Nephron progenitor cell (in vitro differentiated cells): ENCODE data around the gene NBPF14.
"Not testable (repeated sequence)": the region's sequence is repeated elsewhere in the genome, so short reads cannot be mapped to it uniquely, and the experiment has no call there.

Experiments
- DNase-seq: peaks from one replicate; pipeline ENCODE4 v3.0.0; 2021
- H3K27ac Mint-ChIP-seq: 2 replicates; pipeline ENCODE4 v1.8.0; 2021; ENCODE audit warnings: mild to moderate bottlenecking, moderate library complexity, mixed read lengths
- H3K27me3 Mint-ChIP-seq: 2 replicates; pipeline ENCODE4 v1.8.0; 2021; ENCODE audit warnings: mild to moderate bottlenecking, low read depth, mixed read lengths; ENCODE audit not compliant: poor library complexity
- H3K36me3 Mint-ChIP-seq: 2 replicates; pipeline ENCODE4 v1.8.0; 2021; ENCODE audit warnings: low read depth, mixed read lengths
- H3K4me1 Mint-ChIP-seq: 2 replicates; pipeline ENCODE4 v1.8.0; 2021; ENCODE audit warnings: mixed read lengths
- H3K4me3 Mint-ChIP-seq: 2 replicates; pipeline ENCODE4 v1.8.0; 2021; ENCODE audit warnings: mild to moderate bottlenecking, moderate library complexity, mixed read lengths
- H3K9me3 Mint-ChIP-seq: 2 replicates; pipeline ENCODE4 v1.8.0; 2021; ENCODE audit warnings: mild to moderate bottlenecking, moderate library complexity, mixed read lengths

NBPF14 gene

GRCh38 chr1:148595911-148596310 lies at the start of gene NBPF14:
TSS of gene NBPF14 (minus strand) at chr1:148596011. CDS start at chr1:148595717, 294 bp downstream.
- H3K36me3 Mint-ChIP-seq, H3K9me3 Mint-ChIP-seq, H3K27me3 Mint-ChIP-seq, H3K4me1 Mint-ChIP-seq, H3K27ac Mint-ChIP-seq, DNase-seq, H3K4me3 Mint-ChIP-seq: not testable (repeated sequence)

GRCh38 chr1:148625451-148625850 lies 29.6 kb upstream of the NBPF14 start:
- H3K4me1 Mint-ChIP-seq, H3K36me3 Mint-ChIP-seq: not testable (repeated sequence)

GRCh38 chr1:148618216-148618615 lies 22.4 kb upstream of the NBPF14 start:
- not testable (repeated sequence) for H3K9me3 Mint-ChIP-seq, H3K4me1 Mint-ChIP-seq, H3K27ac Mint-ChIP-seq, DNase-seq, H3K4me3 Mint-ChIP-seq, H3K27me3 Mint-ChIP-seq, H3K36me3 Mint-ChIP-seq

More at GRCh38 chr1:148625451-148625850, 29.6 kb upstream of the NBPF14 start:
- DNase-seq, H3K4me3 Mint-ChIP-seq, H3K27ac Mint-ChIP-seq, H3K27me3 Mint-ChIP-seq, H3K9me3 Mint-ChIP-seq: not testable (repeated sequence)

GRCh38 chr1:148605266-148605665 lies 9.5 kb upstream of the NBPF14 start:
- not testable (repeated sequence) for H3K27ac Mint-ChIP-seq, H3K27me3 Mint-ChIP-seq, H3K36me3 Mint-ChIP-seq, H3K9me3 Mint-ChIP-seq, H3K4me1 Mint-ChIP-seq, H3K4me3 Mint-ChIP-seq, DNase-seq

- DNase-seq, H3K4me3 Mint-ChIP-seq, H3K4me1 Mint-ChIP-seq, H3K9me3 Mint-ChIP-seq, H3K27ac Mint-ChIP-seq, H3K36me3 Mint-ChIP-seq, H3K27me3 Mint-ChIP-seq: not testable (repeated sequence)
Measured at GRCh38 chr1:148595360-148595759, 451 bp downstream of the NBPF14 start.

- not testable (repeated sequence) for DNase-seq, H3K4me3 Mint-ChIP-seq, H3K27ac Mint-ChIP-seq, H3K27me3 Mint-ChIP-seq, H3K9me3 Mint-ChIP-seq, H3K36me3 Mint-ChIP-seq, H3K4me1 Mint-ChIP-seq
Measured at GRCh38 chr1:148591098-148591497, 4.7 kb downstream of the NBPF14 start.

GRCh38 chr1:148532158-148532557 lies 63.7 kb downstream of the NBPF14 start:
- not testable (repeated sequence) for H3K9me3 Mint-ChIP-seq, DNase-seq, H3K27me3 Mint-ChIP-seq, H3K4me3 Mint-ChIP-seq, H3K36me3 Mint-ChIP-seq, H3K27ac Mint-ChIP-seq, H3K4me1 Mint-ChIP-seq

GRCh38 chr1:148529101-148529567 lies 66.7 kb downstream of the NBPF14 start:
- not testable (repeated sequence) for H3K9me3 Mint-ChIP-seq, H3K4me1 Mint-ChIP-seq, H3K36me3 Mint-ChIP-seq, H3K27ac Mint-ChIP-seq, H3K27me3 Mint-ChIP-seq
- peak overlapping the region; percentile 80 for H3K4me3 Mint-ChIP-seq
- DNase-seq: peak; percentile 61

GRCh38 chr1:148528591-148528990 lies 67.2 kb downstream of the NBPF14 start:
- H3K4me3 Mint-ChIP-seq, H3K27ac Mint-ChIP-seq, H3K36me3 Mint-ChIP-seq, DNase-seq, H3K9me3 Mint-ChIP-seq, H3K27me3 Mint-ChIP-seq, H3K4me1 Mint-ChIP-seq: not testable (repeated sequence)

- not testable (repeated sequence) for H3K27ac Mint-ChIP-seq, H3K9me3 Mint-ChIP-seq, H3K27me3 Mint-ChIP-seq, DNase-seq, H3K4me1 Mint-ChIP-seq, H3K36me3 Mint-ChIP-seq, H3K4me3 Mint-ChIP-seq
Measured at GRCh38 chr1:148526587-148526986, 69.2 kb downstream of the NBPF14 start.

GRCh38 chr1:148523205-148524144 lies 72.3 kb downstream of the NBPF14 start:
- H3K27me3 Mint-ChIP-seq, H3K4me1 Mint-ChIP-seq, H3K36me3 Mint-ChIP-seq, H3K9me3 Mint-ChIP-seq, DNase-seq: not testable (repeated sequence)
- Mint-ChIP-seq H3K4me3 (peak overlapping the region; percentile 87), H3K27ac (peak overlapping the region; percentile 100)

- not testable (repeated sequence) for H3K36me3 Mint-ChIP-seq, H3K27me3 Mint-ChIP-seq, H3K4me1 Mint-ChIP-seq, H3K9me3 Mint-ChIP-seq
- DNase-seq: peak; percentile 67
- Mint-ChIP-seq H3K27ac (peak overlapping the region; percentile 100), H3K4me3 (peak overlapping the region; percentile 87)
Measured at GRCh38 chr1:148522561-148523204, 73.1 kb downstream of the NBPF14 start.

- Mint-ChIP-seq H3K4me3 (peak overlapping the region; percentile 87), H3K27ac (peak overlapping the region; percentile 100)
- not testable (repeated sequence) for H3K27me3 Mint-ChIP-seq, H3K9me3 Mint-ChIP-seq, H3K4me1 Mint-ChIP-seq, H3K36me3 Mint-ChIP-seq
- DNase-seq: peak; percentile 66
Measured at GRCh38 chr1:148522072-148522471, 73.7 kb downstream of the NBPF14 start.

GRCh38 chr1:148514310-148514709 lies 81.5 kb downstream of the NBPF14 start:
- H3K4me3 Mint-ChIP-seq, H3K9me3 Mint-ChIP-seq, H3K36me3 Mint-ChIP-seq, H3K27me3 Mint-ChIP-seq, H3K27ac Mint-ChIP-seq, DNase-seq: not testable (repeated sequence)
- peaks cover 12% of the 10 kb centered on the region for H3K4me1 Mint-ChIP-seq
